Spleen (tissue), 7 donors: ENCODE data around the gene CISTR.

Experiments used
- CTCF ChIP-seq, 11 experiments: fragments of 200-600 bp in 7 of 11; fragments of 450-650 bp in 4 of 11; sonication (generic) in 4 of 11; IDR thresholded peaks in 8 of 11; conservative IDR thresholded peaks in 3 of 11; 1 replicate in 7 of 11; 2 replicates in 4 of 11; pipeline versions ENCODE4 v1.4.0 to v1.8.0; 2016 to 2021; ENCODE audit warnings: antibody characterized with exemption in 11 of 11, inconsistent platforms in 4 of 11, mild to moderate bottlenecking in 1 of 11
- POLR2AphosphoS5 ChIP-seq, 3 donors: sonication (generic); formaldehyde crosslinking; IDR thresholded peaks; one replicate each; pipeline ENCODE4 v1.5.1; 2017; ENCODE audit warnings: antibody characterized with exemption in 3 of 3
- donor health status: DM: no; HTN: no; CAD: no; lungs with moderate emphysema.
- donor health status: DM: no; HTN: no; CAD: no.
- donor health status: DM: no; HTN: no; CAD: no.

- TF ChIP-seq CTCF (IDR thresholded peaks at IDR 0.05 in 8 of 11, conservative IDR thresholded peaks at IDR 0.05 in 3 of 11) (no peak), POLR2AphosphoS5 (IDR thresholded peaks at IDR 0.05) (no peak)
Measured at GRCh38 chr12:53780323-53780722, 28.5 kb upstream of the CISTR start.
